ENCODE results near the gene DTNA.
A peak's percentile ranks its signal among the peaks of the same experiment; 100 is the strongest.

DTNA gene

DNA sequence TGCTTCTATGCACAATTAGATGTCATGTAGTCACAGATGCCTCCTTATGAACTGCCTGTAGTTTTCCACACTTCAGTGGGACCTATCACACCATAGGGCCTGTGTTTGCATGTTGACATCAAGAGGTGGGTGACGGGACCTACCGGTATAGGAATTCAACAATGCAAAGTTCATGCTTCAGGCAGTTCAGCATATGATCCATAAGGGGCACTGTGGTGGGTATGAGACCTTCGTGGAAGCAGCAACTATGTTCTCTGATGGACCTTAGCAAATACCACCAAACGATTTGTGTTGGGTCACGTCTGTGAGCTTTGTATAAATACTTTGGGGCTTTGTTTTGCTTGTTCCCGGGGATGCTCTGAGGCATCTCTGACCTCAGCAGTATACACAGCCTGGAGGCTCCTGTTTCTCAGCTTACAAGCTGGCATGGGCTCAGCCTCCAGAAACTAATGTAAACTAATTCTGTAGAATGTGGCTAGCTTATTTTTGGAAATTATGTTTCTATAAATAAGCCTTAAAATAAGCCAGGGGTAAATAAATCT is 111.6 kb downstream of the DTNA start:
- Histone ChIP-seq H3K27ac (ENCODE audit: low read length) (no peak overlapping the region), H3K27me3 (ENCODE audit: control insufficient read depth in 1 of 2, insufficient read depth in 2 of 2, low read length in 2 of 2) (no peaks in the 10 kb centered on the region), H3K9ac (ENCODE audit: low read length in 2 of 2) (no peak overlapping the region), H3K4me1 (ENCODE audit: control insufficient read depth, insufficient read depth, low read length) (peaks cover 11% of the 10 kb centered on the region), H3K36me3 (ENCODE audit: control insufficient read depth in 2 of 2, insufficient read depth in 2 of 2, low read length in 2 of 2) (peaks cover 5 to 8% of the 10 kb centered on the region in 2 donors), H3K4me3 (ENCODE audit: low read length in 2 of 2) (peak overlapping the region in 1 of 2 donors; percentile 17), H3K9me3 (ENCODE audit: control insufficient read depth in 2 of 2, low read length in 2 of 2) (no peaks in the 10 kb centered on the region)

DNA sequence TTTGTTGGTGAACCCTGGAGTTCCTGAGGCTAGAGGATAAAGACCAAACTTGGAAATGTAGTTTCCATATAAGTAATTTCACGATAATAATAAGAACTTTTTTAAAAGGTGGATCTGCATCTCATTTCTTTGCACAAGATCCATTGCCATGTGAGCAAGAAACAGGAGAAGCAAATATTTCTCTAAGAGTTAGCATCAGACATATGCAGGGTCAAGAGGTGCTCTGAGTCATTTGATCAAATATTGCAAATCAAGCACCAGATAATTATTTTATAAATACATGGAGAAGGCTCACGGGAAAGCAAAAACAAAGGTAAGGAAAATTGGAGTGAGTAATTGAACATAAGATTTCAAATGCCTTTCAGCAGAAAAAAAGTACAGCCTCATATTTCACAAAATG is 118.0 kb downstream of the DTNA start:
- Histone ChIP-seq H3K4me3 (ENCODE audit: low read length in 2 of 2) (no peak overlapping the region), H3K27ac (ENCODE audit: low read length) (no peak overlapping the region), H3K9me3 (ENCODE audit: control insufficient read depth in 2 of 2, low read length in 2 of 2) (no peaks in the 10 kb centered on the region), H3K4me1 (ENCODE audit: control insufficient read depth, insufficient read depth, low read length) (no peaks in the 10 kb centered on the region), H3K9ac (ENCODE audit: low read length in 2 of 2) (no peak overlapping the region), H3K27me3 (ENCODE audit: control insufficient read depth in 1 of 2, insufficient read depth in 2 of 2, low read length in 2 of 2) (no peaks in the 10 kb centered on the region), H3K36me3 (ENCODE audit: control insufficient read depth in 2 of 2, insufficient read depth in 2 of 2, low read length in 2 of 2) (peaks cover 11 to 18% of the 10 kb centered on the region in 2 donors)

DNA sequence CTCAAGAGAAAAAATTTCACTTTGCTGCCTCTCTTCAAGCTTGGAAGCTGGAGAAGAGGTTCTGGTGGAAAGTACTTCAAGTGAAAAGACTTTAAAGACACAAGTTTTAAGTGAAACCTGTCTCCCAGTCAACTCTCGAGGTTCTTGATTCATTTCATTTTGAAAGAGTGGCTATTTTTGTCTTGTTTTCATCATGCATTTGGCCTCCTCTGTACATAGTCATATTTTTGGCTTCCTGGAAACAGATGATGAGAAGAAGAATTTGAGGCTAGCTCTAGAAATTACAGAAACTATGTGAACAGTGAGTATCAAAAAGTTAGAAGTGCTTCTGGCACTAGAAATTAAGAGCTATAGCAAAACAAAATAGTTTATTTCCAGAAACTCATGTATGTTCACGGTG is 124.8 kb downstream of the DTNA start:
- Histone ChIP-seq H3K36me3 (ENCODE audit: control insufficient read depth in 2 of 2, insufficient read depth in 2 of 2, low read length in 2 of 2) (peaks cover 0 to under 1% of the 10 kb centered on the region in 2 donors), H3K27me3 (ENCODE audit: control insufficient read depth in 1 of 2, insufficient read depth in 2 of 2, low read length in 2 of 2) (no peaks in the 10 kb centered on the region), H3K27ac (ENCODE audit: low read length) (no peak overlapping the region), H3K9me3 (ENCODE audit: control insufficient read depth in 2 of 2, low read length in 2 of 2) (no peaks in the 10 kb centered on the region), H3K4me3 (ENCODE audit: low read length in 2 of 2) (no peak overlapping the region), H3K4me1 (ENCODE audit: control insufficient read depth, insufficient read depth, low read length) (peaks cover 8% of the 10 kb centered on the region), H3K9ac (ENCODE audit: low read length in 2 of 2) (no peak overlapping the region)

DNA sequence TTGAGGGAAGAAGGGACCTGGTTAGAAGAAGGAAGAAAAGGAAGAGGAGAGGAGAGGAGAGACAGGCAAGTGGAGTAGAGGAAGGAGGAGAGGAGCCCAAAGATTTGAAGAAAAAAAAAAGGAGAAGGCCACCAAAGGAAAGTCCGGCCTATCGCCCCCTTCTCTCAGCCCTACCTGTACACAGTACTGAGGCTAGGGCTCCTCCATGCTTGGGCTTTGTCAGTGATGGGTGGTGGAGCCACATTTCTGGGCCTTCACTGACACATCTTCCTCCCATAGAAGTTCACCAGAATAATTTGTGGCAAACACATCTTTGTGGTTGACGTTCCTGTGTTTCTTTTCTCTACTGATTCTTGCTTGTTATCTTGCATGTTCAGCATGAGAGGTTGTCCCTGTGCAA is 125.4 kb downstream of the DTNA start:
- H3K9ac ChIP-seq (ENCODE audit: low read length in 2 of 2), result no peak overlapping the region
- H3K27me3 ChIP-seq (ENCODE audit: control insufficient read depth in 1 of 2, insufficient read depth in 2 of 2, low read length in 2 of 2), result no peaks in the 10 kb centered on the region
- H3K4me1 ChIP-seq (ENCODE audit: control insufficient read depth, insufficient read depth, low read length), result peaks cover 8% of the 10 kb centered on the region
- H3K4me3 ChIP-seq (ENCODE audit: low read length in 2 of 2), result no peak overlapping the region
- H3K27ac ChIP-seq (ENCODE audit: low read length), result no peak overlapping the region
- H3K36me3 ChIP-seq (ENCODE audit: control insufficient read depth in 2 of 2, insufficient read depth in 2 of 2, low read length in 2 of 2), result no peaks in the 10 kb centered on the region
- H3K9me3 ChIP-seq (ENCODE audit: control insufficient read depth in 2 of 2, low read length in 2 of 2), result no peaks in the 10 kb centered on the region

DNA sequence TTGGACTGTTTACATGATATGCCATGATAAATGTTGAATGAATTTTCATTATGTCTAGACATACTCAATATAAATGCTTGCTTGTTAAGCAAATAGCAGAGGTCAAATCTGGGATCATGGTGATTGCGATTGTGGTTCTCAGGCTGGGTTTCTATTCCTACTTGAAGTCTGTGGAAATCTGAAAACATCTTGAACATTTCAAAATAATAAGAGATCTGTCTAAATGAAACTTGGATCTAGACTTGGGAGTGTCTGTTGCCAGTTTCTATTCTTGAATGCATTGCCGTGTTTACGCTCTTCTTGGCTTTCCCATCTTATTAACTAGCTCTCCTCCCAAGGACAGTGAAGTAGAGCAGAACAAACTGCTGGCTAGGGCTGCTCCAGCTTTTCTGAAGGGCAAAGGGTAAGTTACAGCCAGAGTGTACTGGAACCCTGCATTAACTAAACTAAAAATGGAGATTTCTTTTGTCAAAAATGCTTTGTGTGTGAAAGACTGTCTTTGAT is 127.7 kb downstream of the DTNA start:
- Histone ChIP-seq H3K27me3 (ENCODE audit: control insufficient read depth in 1 of 2, insufficient read depth in 2 of 2, low read length in 2 of 2) (no peaks in the 10 kb centered on the region), H3K9me3 (ENCODE audit: control insufficient read depth in 2 of 2, low read length in 2 of 2) (no peaks in the 10 kb centered on the region), H3K4me1 (ENCODE audit: control insufficient read depth, insufficient read depth, low read length) (peaks cover 8% of the 10 kb centered on the region), H3K9ac (ENCODE audit: low read length in 2 of 2) (no peak overlapping the region), H3K36me3 (ENCODE audit: control insufficient read depth in 2 of 2, insufficient read depth in 2 of 2, low read length in 2 of 2) (no peaks in the 10 kb centered on the region), H3K27ac (ENCODE audit: low read length) (peak overlapping the region; percentile 26), H3K4me3 (ENCODE audit: low read length in 2 of 2) (peak overlapping the region; percentile 0 to 3)

DNA sequence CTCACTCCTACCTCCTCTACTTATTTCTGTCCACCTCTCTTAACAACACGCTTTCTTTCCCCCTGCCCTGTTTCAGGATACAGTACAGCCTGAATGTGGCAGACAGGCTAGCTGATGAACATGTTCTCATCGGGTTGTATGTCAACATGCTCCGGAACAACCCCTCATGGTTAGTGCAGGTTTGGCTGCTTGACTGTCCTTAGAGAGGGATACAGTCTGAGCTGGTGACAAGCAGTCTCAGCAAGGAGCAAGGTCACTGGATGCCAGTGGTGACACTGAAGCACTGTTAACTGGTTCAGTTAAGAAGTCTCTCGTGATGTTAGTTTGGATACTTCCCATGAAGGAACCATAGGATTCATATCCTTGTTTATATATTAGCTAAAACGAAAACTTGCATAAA is 128.6 kb downstream of the DTNA start:
- H3K27ac ChIP-seq (ENCODE audit: low read length), result peak overlapping the region; percentile 26
- no peak overlapping the region for H3K4me3 ChIP-seq (ENCODE audit: low read length in 2 of 2)
- H3K9me3 ChIP-seq (ENCODE audit: control insufficient read depth in 2 of 2, low read length in 2 of 2), result no peaks in the 10 kb centered on the region
- no peak overlapping the region for H3K9ac ChIP-seq (ENCODE audit: low read length in 2 of 2)
- no peaks in the 10 kb centered on the region for H3K27me3 ChIP-seq (ENCODE audit: control insufficient read depth in 1 of 2, insufficient read depth in 2 of 2, low read length in 2 of 2)
- peaks cover 8% of the 10 kb centered on the region for H3K4me1 ChIP-seq (ENCODE audit: control insufficient read depth, insufficient read depth, low read length)
- H3K36me3 ChIP-seq (ENCODE audit: control insufficient read depth in 2 of 2, insufficient read depth in 2 of 2, low read length in 2 of 2), result no peaks in the 10 kb centered on the region

DNA sequence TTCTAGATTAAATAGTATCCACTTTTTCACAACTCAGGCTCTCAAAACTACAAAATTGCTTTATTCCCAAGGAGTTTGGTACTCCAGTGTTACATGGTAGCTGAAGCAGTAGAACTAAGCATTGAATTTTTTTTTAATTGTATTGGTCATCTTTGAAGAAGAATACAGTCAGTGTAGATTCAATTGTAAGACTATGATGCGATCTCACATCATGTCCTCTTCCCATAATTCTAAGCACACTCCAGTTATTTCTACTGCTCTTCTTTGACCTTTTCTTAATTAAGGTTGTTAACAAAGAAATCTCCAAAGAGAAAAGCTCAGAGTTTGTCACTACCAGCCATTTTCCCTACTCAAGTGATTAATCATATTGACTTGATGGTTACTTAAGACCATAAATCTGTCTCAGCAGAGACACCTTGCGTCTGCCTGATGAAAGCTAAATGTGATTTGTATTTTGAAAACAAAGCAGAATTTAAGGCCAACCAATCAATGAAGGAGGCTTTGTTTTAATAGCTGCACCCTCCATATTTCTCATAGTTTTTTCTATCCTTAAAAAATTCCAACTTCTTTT is 130.2 kb downstream of the DTNA start:
- Histone ChIP-seq H3K4me1 (ENCODE audit: control insufficient read depth, insufficient read depth, low read length) (peaks cover 8% of the 10 kb centered on the region), H3K27me3 (ENCODE audit: control insufficient read depth in 1 of 2, insufficient read depth in 2 of 2, low read length in 2 of 2) (no peaks in the 10 kb centered on the region), H3K9me3 (ENCODE audit: control insufficient read depth in 2 of 2, low read length in 2 of 2) (no peaks in the 10 kb centered on the region), H3K9ac (ENCODE audit: low read length in 2 of 2) (no peak overlapping the region), H3K27ac (ENCODE audit: low read length) (no peak overlapping the region), H3K36me3 (ENCODE audit: control insufficient read depth in 2 of 2, insufficient read depth in 2 of 2, low read length in 2 of 2) (no peaks in the 10 kb centered on the region), H3K4me3 (ENCODE audit: low read length in 2 of 2) (no peak overlapping the region)

DNA sequence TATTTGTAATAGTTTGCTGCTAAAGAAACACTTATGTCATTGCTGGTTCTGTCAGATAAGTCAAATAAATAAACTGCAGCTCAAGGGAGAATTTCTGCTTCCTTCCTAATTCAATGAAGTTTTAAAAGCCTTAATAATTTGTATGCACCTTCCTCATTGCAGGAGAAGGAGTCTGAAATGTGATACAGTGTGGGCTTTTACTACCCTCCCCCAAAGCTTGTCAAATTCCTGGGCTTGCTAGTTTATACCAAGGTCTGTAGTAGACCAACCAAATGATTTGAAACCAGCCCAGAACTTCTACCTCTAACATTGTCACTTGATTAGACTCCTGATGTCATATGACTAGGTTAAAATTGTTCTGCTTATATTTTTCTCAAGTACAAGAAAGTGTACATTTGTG is 131.8 kb downstream of the DTNA start:
- Histone ChIP-seq H3K4me1 (ENCODE audit: control insufficient read depth, insufficient read depth, low read length) (peaks cover 8% of the 10 kb centered on the region), H3K9me3 (ENCODE audit: control insufficient read depth in 2 of 2, low read length in 2 of 2) (no peaks in the 10 kb centered on the region), H3K36me3 (ENCODE audit: control insufficient read depth in 2 of 2, insufficient read depth in 2 of 2, low read length in 2 of 2) (no peaks in the 10 kb centered on the region), H3K4me3 (ENCODE audit: low read length in 2 of 2) (no peak overlapping the region), H3K27ac (ENCODE audit: low read length) (no peak overlapping the region), H3K9ac (ENCODE audit: low read length in 2 of 2) (no peak overlapping the region), H3K27me3 (ENCODE audit: control insufficient read depth in 1 of 2, insufficient read depth in 2 of 2, low read length in 2 of 2) (no peaks in the 10 kb centered on the region)

DNA sequence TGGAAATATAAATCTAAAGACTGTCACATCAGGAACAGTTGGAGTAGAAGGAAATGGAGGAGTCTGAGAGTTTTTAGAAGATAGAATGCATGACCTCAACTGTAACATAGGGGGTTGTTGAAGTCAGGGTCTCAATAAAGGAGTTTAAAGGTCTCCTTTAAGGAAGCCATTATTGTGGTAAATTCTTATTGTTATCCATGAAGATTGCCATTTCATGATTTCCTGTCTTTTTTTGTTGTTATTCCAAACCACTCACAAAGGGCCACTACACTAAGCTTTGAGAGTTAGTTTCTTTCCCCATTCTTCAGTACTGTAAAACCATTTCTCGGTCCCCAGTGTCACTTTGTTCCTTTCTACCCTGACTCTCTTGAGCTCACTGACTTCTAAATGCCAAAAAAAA is 134.0 kb downstream of the DTNA start:
- Histone ChIP-seq H3K4me1 (ENCODE audit: control insufficient read depth, insufficient read depth, low read length) (no peaks in the 10 kb centered on the region), H3K9ac (ENCODE audit: low read length in 2 of 2) (no peak overlapping the region), H3K36me3 (ENCODE audit: control insufficient read depth in 2 of 2, insufficient read depth in 2 of 2, low read length in 2 of 2) (peaks cover 5 to 8% of the 10 kb centered on the region in 2 donors)

DNA sequence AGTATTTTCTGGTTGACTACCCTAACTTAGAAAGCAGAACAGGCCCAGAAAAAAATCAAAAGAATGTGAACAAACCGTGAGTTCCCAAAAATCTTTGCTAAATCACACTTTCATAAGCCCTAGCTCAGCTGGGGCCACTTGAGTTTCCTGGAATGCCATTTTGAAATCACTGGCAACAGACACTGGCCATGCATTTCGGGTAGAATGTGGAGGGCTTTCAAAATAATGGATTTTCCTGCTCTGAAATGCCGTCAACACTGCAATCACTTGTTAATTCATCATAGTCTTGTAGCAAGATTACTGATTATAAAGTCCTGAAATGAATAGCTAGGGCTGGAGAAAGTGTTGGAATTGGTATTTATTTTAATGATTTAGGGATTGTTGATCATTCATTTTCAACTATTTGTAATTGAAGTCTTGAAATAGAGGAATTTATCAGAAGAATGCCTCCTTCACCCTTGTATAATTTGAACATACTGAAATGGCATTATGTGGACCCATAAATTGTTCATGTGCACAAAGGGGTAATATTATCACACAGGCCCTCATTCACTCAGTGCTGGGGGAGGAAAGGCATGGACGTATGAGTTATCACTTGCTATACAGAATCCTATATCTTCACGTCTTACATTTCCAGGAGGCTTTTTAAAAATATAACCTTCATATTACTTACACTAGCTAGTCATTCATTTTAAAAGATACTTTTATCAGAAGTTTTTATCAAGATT is 134.8 kb downstream of the DTNA start:
- Histone ChIP-seq H3K4me3 (ENCODE audit: low read length in 2 of 2) (no peak overlapping the region), H3K27me3 (ENCODE audit: control insufficient read depth in 1 of 2, insufficient read depth in 2 of 2, low read length in 2 of 2) (no peaks in the 10 kb centered on the region), H3K36me3 (ENCODE audit: control insufficient read depth in 2 of 2, insufficient read depth in 2 of 2, low read length in 2 of 2) (peaks cover 8 to 11% of the 10 kb centered on the region in 2 donors), H3K9me3 (ENCODE audit: control insufficient read depth in 2 of 2, low read length in 2 of 2) (no peaks in the 10 kb centered on the region), H3K27ac (ENCODE audit: low read length) (no peak overlapping the region), H3K9ac (ENCODE audit: low read length in 2 of 2) (no peak overlapping the region), H3K4me1 (ENCODE audit: control insufficient read depth, insufficient read depth, low read length) (no peaks in the 10 kb centered on the region)

More for the DNA sequence above, 134.0 kb downstream of the DTNA start:
- Histone ChIP-seq H3K27ac (ENCODE audit: low read length) (no peak overlapping the region), H3K27me3 (ENCODE audit: control insufficient read depth in 1 of 2, insufficient read depth in 2 of 2, low read length in 2 of 2) (no peaks in the 10 kb centered on the region), H3K9me3 (ENCODE audit: control insufficient read depth in 2 of 2, low read length in 2 of 2) (no peaks in the 10 kb centered on the region), H3K4me3 (ENCODE audit: low read length in 2 of 2) (no peak overlapping the region)

DNA sequence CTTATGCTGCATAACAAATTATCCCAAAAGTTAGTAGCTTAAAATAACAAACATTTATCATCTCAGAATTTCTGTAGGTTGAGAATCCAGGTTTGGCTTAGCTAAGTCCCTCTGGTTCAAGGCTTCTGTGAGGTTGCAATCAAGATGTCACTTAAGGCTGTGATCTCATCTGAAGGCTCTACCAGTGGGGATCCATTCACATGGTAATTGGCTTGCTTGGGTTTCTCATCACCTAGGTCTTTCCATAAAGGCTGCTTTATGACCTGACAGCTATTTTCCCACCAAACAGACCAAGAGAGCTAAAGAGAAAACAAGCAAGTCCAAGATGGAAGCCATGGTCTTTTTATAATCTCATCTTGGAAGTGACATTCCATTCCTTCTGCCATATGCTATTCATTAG is 137.3 kb downstream of the DTNA start:
- Histone ChIP-seq H3K4me3 (ENCODE audit: low read length in 2 of 2) (no peak overlapping the region), H3K4me1 (ENCODE audit: control insufficient read depth, insufficient read depth, low read length) (no peaks in the 10 kb centered on the region), H3K27ac (ENCODE audit: low read length) (no peak overlapping the region), H3K27me3 (ENCODE audit: control insufficient read depth in 1 of 2, insufficient read depth in 2 of 2, low read length in 2 of 2) (no peaks in the 10 kb centered on the region), H3K9ac (ENCODE audit: low read length in 2 of 2) (no peak overlapping the region), H3K9me3 (ENCODE audit: control insufficient read depth in 2 of 2, low read length in 2 of 2) (no peaks in the 10 kb centered on the region), H3K36me3 (ENCODE audit: control insufficient read depth in 2 of 2, insufficient read depth in 2 of 2, low read length in 2 of 2) (peaks cover 16 to 17% of the 10 kb centered on the region in 2 donors)
